MM.1S (cell line): Measurements from ENCODE around the gene FBN2.

Experiments
- EZH2 ChIP-seq: fragments of 300-600 bp; sonication (generic); optimal IDR thresholded peaks from 2 replicates; pipeline ENCODE3; 2017; ENCODE audit warnings: low read depth, mild to moderate bottlenecking, antibody characterized with exemption, low read length, mixed read lengths
- EZH2phosphoT487 ChIP-seq: fragments of 300-600 bp; sonication (generic); IDR thresholded peaks from 2 replicates; pipeline ENCODE4 v1.6.1; 2018; ENCODE audit warnings: antibody characterized with exemption, low read length
- TF ChIP-seq, protein P1 (sequence below): fragments of 300-600 bp; sonication (generic); IDR thresholded peaks from 2 replicates; pipeline ENCODE4 v1.5.1; 2016; ENCODE audit warnings: antibody characterized with exemption, low read length, mixed read lengths

DNA sequence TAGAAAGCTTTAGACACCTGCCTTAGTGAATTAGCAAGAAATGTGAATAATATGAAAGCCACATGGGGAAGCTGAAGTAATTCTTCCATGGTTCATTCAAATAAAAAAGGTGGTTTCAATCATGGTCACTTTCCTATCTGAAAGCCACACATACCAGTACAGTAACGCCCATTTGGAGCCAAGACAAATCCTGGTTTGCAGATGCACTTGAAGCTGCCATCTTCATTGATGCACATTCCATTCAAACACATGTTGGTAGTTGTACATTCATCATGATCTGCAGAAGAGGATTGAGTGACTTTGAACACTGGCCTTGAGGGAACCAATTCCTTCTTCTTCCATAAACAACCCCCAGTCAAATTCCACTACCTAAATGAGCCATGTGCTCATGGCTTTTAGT, 161.5 kb downstream of the FBN2 start:
- TF ChIP-seq, protein P1, sequence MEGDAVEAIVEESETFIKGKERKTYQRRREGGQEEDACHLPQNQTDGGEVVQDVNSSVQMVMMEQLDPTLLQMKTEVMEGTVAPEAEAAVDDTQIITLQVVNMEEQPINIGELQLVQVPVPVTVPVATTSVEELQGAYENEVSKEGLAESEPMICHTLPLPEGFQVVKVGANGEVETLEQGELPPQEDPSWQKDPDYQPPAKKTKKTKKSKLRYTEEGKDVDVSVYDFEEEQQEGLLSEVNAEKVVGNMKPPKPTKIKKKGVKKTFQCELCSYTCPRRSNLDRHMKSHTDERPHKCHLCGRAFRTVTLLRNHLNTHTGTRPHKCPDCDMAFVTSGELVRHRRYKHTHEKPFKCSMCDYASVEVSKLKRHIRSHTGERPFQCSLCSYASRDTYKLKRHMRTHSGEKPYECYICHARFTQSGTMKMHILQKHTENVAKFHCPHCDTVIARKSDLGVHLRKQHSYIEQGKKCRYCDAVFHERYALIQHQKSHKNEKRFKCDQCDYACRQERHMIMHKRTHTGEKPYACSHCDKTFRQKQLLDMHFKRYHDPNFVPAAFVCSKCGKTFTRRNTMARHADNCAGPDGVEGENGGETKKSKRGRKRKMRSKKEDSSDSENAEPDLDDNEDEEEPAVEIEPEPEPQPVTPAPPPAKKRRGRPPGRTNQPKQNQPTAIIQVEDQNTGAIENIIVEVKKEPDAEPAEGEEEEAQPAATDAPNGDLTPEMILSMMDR: no peak
- TF ChIP-seq EZH2 (no peak), EZH2phosphoT487 (no peak)
